ENCODE measurements around the gene ACOT11. TPM values are rescaled to one million over a fixed set of nuclear protein-coding genes. Genes with fewer than 3 reads are reported as not detected.

Gene ACOT11
- total RNA-seq, 2 experiments from 2014 or later: 0.50 to 0.91 TPM

- Histone ChIP-seq H3K9me3 (ENCODE audit: control insufficient read depth in 1 of 2, insufficient read depth in 1 of 2, low read length in 2 of 2) (no peaks in the 10 kb centered on the region), H3K4me1 (ENCODE audit: insufficient read depth, low read length) (no peaks in the 10 kb centered on the region), H3K36me3 (ENCODE audit: insufficient read depth, low read length) (no peaks in the 10 kb centered on the region), H3K27ac (ENCODE audit: low read depth in 1 of 2, low read length in 2 of 2) (no peak overlapping the region), H3K27me3 (ENCODE audit: control insufficient read depth in 1 of 2, insufficient read depth in 2 of 2, low read length in 2 of 2) (no peaks in the 10 kb centered on the region), H3K4me3 (ENCODE audit: low read length) (no peak overlapping the region)
- CTCF ChIA-PET: no interaction called here
- Mint-ChIP-seq H3K4me3 (no peak overlapping the region), H3K9me3 (no peaks in the 10 kb centered on the region), H3K27me3 (no peaks in the 10 kb centered on the region), H3K4me1 (ENCODE audit: low read depth) (no peaks in the 10 kb centered on the region), H3K27ac (no peak overlapping the region), H3K36me3 (ENCODE audit: low read depth) (no peaks in the 10 kb centered on the region)
- no peak for TF ChIP-seq CTCF (IDR thresholded peaks at IDR 0.05)
- POLR2A ChIA-PET: no interaction called here
- no peak for DNase-seq
- intact Hi-C loops (cut with DNase I, micrococcal nuclease): no loop called here
- ATAC-seq (ENCODE audit: poor library complexity): no peak
These were observed 30.5 kb upstream of the ACOT11 start for GRCh38 chr1:54517496-54517895.

- DNase-seq: no peak
These were observed 29.5 kb upstream of the ACOT11 start for GRCh38 chr1:54518489-54518888.

GRCh38 chr1:54519709-54520108, 28.3 kb upstream of the ACOT11 start:
- DNase-seq (no peak), ATAC-seq (ENCODE audit: poor library complexity) (no peak)
- H3K4me3 Mint-ChIP-seq: no peak overlapping the region
- no peaks in the 10 kb centered on the region for H3K36me3 ChIP-seq (ENCODE audit: insufficient read depth, low read length)
- no peaks in the 10 kb centered on the region for H3K36me3 Mint-ChIP-seq (ENCODE audit: low read depth)
- H3K27me3 Mint-ChIP-seq: no peaks in the 10 kb centered on the region
- H3K27me3 ChIP-seq (ENCODE audit: control insufficient read depth in 1 of 2, insufficient read depth in 2 of 2, low read length in 2 of 2): no peaks in the 10 kb centered on the region
- no peaks in the 10 kb centered on the region for H3K9me3 Mint-ChIP-seq
- CTCF ChIA-PET: no interaction called here
- TF ChIP-seq CTCF (IDR thresholded peaks at IDR 0.05): no peak
- H3K4me1 Mint-ChIP-seq (ENCODE audit: low read depth): no peaks in the 10 kb centered on the region
- H3K27ac ChIP-seq (ENCODE audit: low read depth in 1 of 2, low read length in 2 of 2): no peak overlapping the region
- no peaks in the 10 kb centered on the region for H3K9me3 ChIP-seq (ENCODE audit: control insufficient read depth in 1 of 2, insufficient read depth in 1 of 2, low read length in 2 of 2)
- no peak overlapping the region for H3K27ac Mint-ChIP-seq
- no peaks in the 10 kb centered on the region for H3K4me1 ChIP-seq (ENCODE audit: insufficient read depth, low read length)
- POLR2A ChIA-PET: no interaction called here
- no peak overlapping the region for H3K4me3 ChIP-seq (ENCODE audit: low read length)
- intact Hi-C loops (cut with DNase I, micrococcal nuclease): no loop called here

More at GRCh38 chr1:54518489-54518888, 29.5 kb upstream of the ACOT11 start:
- H3K9me3 ChIP-seq (ENCODE audit: control insufficient read depth in 1 of 2, insufficient read depth in 1 of 2, low read length in 2 of 2): no peaks in the 10 kb centered on the region
- Mint-ChIP-seq H3K4me3 (no peak overlapping the region), H3K27me3 (no peaks in the 10 kb centered on the region), H3K27ac (no peak overlapping the region), H3K9me3 (no peaks in the 10 kb centered on the region), H3K36me3 (ENCODE audit: low read depth) (no peaks in the 10 kb centered on the region), H3K4me1 (ENCODE audit: low read depth) (no peaks in the 10 kb centered on the region)
- POLR2A ChIA-PET: no interaction called here
- no peak overlapping the region for H3K4me3 ChIP-seq (ENCODE audit: low read length)
- TF ChIP-seq CTCF (IDR thresholded peaks at IDR 0.05): no peak
- CTCF ChIA-PET: no interaction called here
- H3K27me3 ChIP-seq (ENCODE audit: control insufficient read depth in 1 of 2, insufficient read depth in 2 of 2, low read length in 2 of 2): no peaks in the 10 kb centered on the region
- H3K36me3 ChIP-seq (ENCODE audit: insufficient read depth, low read length): no peaks in the 10 kb centered on the region
- intact Hi-C loops (cut with DNase I, micrococcal nuclease): no loop called here
- H3K4me1 ChIP-seq (ENCODE audit: insufficient read depth, low read length): no peaks in the 10 kb centered on the region
- no peak overlapping the region for H3K27ac ChIP-seq (ENCODE audit: low read depth in 1 of 2, low read length in 2 of 2)
- no peak for ATAC-seq (ENCODE audit: poor library complexity)
